Memory B cell (primary cell): ENCODE measurements around the gene MICB.
"Not testable (repeated sequence)": the region's sequence is repeated elsewhere in the genome, so short reads cannot be mapped to it uniquely, and the experiment has no call there.

Experiments used
- ATAC-seq: fragments of 150-1000 bp; cut with Tn5 transposase; 2 replicates; pipeline ENCODE4 v1.10.0; 2021; ENCODE audit warnings: low read depth, mild to moderate bottlenecking, moderate library complexity
- DNase-seq, 2 donors: peaks; one replicate each; pipeline ENCODE4 v3.0.0; 2022; ENCODE audit warnings: low spot score in 2 of 2
- H3K27ac Mint-ChIP-seq: one replicate; pipeline ENCODE4 v1.8.0; 2022; ENCODE audit warnings: mild to moderate bottlenecking, moderate library complexity, mixed read lengths
- H3K27me3 Mint-ChIP-seq: one replicate; pipeline ENCODE4 v1.8.0; 2022; ENCODE audit warnings: mixed read lengths
- H3K36me3 Mint-ChIP-seq: one replicate; pipeline ENCODE4 v1.8.0; 2022; ENCODE audit warnings: mild to moderate bottlenecking, mixed read lengths
- H3K4me1 Mint-ChIP-seq: one replicate; pipeline ENCODE4 v1.8.0; 2022; ENCODE audit warnings: mixed read lengths
- H3K4me3 Mint-ChIP-seq: one replicate; pipeline ENCODE4 v1.8.0; 2022; ENCODE audit warnings: mild to moderate bottlenecking, moderate library complexity, mixed read lengths
- H3K9me3 Mint-ChIP-seq: one replicate; pipeline ENCODE4 v1.8.0; 2022; ENCODE audit warnings: mixed read lengths

Gene MICB

DNA sequence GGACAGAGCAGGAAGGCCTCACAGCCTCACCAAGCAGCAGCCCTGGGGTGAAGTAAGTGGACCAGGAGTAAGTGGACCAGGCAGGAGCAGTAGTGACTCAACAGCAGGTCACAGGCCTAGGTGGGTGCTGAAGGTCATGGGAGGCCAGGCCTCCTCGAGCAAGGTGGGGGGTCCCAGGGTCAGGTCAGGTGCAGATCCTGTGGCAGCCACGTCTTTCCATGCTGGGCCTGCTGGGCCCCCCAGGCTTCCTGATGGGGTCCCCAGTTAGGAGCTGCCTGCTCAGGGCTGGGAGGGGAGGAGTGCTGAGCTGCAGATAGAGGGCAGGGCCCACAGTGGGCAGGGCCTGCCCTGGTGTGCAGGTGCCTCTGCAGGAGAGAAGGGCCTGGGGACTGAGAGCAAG is 11.1 kb downstream of the MICB start:
- H3K4me1 Mint-ChIP-seq, H3K9me3 Mint-ChIP-seq, H3K4me3 Mint-ChIP-seq: not testable (repeated sequence)

DNA sequence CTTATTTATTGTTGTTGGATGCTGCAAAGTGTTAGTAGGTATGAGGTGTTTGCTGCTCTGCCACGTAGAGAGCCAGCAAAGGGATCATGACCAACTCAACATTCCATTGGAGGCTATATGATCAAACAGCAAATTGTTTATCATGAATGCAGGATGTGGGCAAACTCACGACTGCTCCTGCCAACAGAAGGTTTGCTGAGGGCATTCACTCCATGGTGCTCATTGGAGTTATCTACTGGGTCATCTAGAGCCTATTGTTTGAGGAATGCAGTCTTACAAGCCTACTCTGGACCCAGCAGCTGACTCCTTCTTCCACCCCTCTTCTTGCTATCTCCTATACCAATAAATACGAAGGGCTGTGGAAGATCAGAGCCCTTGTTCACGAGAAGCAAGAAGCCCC is 12.1 kb downstream of the MICB start:
- no peak for DNase-seq
- no peak overlapping the region for H3K27ac Mint-ChIP-seq
- no peak for ATAC-seq
- no peak overlapping the region for H3K4me3 Mint-ChIP-seq
- peaks cover 4% of the 10 kb centered on the region for H3K4me1 Mint-ChIP-seq
- no peaks in the 10 kb centered on the region for H3K9me3 Mint-ChIP-seq
- H3K36me3 Mint-ChIP-seq, result peaks cover 38% of the 10 kb centered on the region
- no peaks in the 10 kb centered on the region for H3K27me3 Mint-ChIP-seq

More for the DNA sequence above, 11.1 kb downstream of the MICB start:
- Mint-ChIP-seq H3K36me3 (peaks cover 39% of the 10 kb centered on the region), H3K27ac (peak overlapping the region; percentile 48)
- not testable (repeated sequence) for H3K27me3 Mint-ChIP-seq, ATAC-seq, DNase-seq

DNA sequence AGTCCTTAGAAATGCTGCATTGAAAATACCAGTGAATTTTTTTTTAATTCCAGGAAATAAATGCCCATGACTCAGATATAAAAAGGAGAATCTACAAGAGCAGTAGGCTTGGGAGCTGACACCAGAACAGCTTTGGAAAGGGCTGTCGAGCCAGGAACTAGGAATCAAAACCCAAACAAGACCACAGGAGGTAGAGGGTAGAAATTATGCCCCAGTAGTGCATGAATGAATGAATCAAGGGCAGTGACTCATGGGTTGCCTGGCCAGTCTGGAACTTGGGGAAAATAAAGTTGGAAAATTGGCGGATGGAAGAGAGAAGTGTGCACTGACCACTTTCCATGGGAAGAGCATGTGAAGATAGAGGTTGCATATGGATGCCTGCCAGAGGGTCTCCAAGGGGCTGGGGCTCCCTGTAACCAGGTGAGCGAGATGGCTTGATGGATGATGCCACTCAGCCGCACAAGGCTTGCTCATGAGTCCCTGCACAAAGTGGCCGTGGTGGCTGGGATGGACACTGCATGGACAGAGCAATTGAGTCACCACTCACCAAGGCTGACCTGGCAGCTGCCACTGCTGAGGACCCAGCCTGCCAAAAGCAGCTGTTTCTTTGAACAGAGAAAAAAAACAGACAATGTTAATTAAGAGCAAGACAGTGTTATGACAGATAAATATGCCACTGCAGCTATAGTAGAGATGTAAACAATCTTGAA is 15.7 kb downstream of the MICB start:
- no peak for ATAC-seq
- Mint-ChIP-seq H3K27me3 (peaks cover 5% of the 10 kb centered on the region), H3K4me3 (no peak overlapping the region), H3K4me1 (peaks cover 2% of the 10 kb centered on the region), H3K9me3 (no peaks in the 10 kb centered on the region), H3K36me3 (peaks cover 20% of the 10 kb centered on the region), H3K27ac (no peak overlapping the region)
- DNase-seq, result no peak

DNA sequence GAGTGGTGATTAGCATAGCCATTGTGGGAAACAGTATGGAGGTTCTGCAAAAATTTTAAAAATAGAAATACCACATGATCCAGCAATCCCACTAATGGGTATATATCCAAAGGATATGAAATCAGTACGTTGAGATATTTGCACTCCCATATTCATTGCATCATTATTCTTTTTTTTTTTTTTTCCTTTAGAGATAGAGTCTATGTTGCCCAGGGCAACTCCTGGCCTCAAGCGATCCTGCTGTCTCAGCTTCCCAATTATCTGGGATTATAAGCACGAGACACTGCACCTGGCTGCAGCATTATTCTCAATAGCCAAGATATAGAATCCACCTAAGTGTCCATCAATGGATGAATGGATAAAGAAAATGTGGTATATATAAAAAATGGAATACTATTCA is 23.9 kb downstream of the MICB start:
- no peak overlapping the region for H3K4me3 Mint-ChIP-seq
- no peak for ATAC-seq
- H3K27ac Mint-ChIP-seq, result no peak overlapping the region
- no peak for DNase-seq
- no peaks in the 10 kb centered on the region for H3K36me3 Mint-ChIP-seq
- no peaks in the 10 kb centered on the region for H3K27me3 Mint-ChIP-seq
- peaks cover 3% of the 10 kb centered on the region for H3K4me1 Mint-ChIP-seq
- no peaks in the 10 kb centered on the region for H3K9me3 Mint-ChIP-seq

DNA sequence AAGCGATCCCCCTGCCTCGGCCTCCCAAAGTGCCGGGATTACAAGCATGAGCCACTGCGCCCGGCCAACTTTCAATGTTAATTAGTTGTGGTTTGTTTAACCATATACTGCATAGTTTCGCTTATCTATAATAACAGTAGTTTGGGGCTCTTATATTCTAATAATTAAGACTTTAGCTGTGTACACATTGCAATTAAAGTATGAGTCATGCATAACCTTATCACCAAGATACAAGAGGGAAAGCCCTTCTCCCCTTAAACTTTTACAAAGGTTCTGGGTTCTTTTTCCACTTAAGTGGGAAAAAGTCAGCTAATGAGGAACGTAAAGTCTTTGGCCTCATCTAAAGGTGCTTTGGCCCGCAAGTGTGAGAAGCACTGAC is 27.6 kb downstream of the MICB start:
- Mint-ChIP-seq H3K9me3 (no peaks in the 10 kb centered on the region), H3K4me3 (no peak overlapping the region), H3K27me3 (no peaks in the 10 kb centered on the region), H3K27ac (no peak overlapping the region), H3K4me1 (peaks cover 6% of the 10 kb centered on the region), H3K36me3 (peaks cover 5% of the 10 kb centered on the region)
- ATAC-seq (no peak), DNase-seq (no peak)

DNA sequence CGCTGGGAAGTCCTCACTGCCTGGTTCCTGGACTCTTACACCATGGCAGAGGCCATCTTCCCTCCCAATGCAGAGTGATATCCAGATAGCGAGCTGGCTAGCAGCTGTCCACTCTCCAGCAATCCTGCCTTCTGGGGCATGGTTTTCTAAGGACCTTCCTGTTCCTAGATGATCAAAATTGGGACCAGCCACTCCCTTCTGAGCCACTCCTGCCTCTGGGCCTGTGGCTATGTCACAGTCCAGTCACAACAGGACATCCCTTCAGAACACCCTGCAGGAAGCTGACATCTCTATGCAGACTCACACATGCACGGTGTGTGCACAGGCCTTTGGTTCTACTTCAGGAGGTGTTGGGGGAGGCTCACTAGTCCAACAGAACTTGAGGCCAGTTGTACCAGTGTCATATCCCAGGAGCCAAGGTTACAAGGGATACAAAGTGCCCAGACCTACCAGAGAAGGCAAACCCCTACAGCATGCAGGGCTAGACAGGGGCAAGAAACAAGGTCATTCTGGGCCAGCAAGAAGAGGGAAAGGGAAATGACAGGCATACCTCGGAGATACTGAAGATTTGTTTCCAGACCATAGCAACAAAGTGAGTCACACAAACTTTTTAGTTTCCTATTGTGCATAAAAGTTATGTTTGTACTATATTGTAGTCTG is 28.1 kb downstream of the MICB start:
- Mint-ChIP-seq H3K27ac (no peak overlapping the region), H3K4me3 (no peak overlapping the region), H3K27me3 (no peaks in the 10 kb centered on the region), H3K9me3 (no peaks in the 10 kb centered on the region), H3K4me1 (peaks cover 9% of the 10 kb centered on the region), H3K36me3 (peaks cover 9% of the 10 kb centered on the region)
- no peak for ATAC-seq
- DNase-seq, result no peak

DNA sequence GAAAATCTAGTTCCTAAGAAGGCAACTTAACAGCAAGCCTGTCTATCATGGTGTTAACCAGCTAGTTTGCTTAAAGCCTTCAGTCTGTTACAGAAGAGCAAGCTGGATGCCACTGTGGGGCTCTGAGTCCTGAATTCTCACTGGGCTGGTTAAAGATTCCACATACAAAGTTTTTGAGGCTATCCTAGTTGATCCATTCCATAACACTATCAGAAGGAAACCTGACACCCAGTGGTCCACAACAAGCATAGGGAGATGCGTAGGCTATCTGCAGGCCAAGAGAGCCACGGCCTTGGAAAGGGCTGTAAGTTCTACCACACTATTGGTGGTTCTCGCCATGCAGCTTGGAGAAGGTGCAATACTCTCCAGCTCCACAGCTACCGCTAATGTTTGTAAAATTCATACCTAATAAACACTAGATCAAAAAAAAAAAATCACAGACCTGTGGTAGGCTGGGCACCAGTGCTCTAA is 30.4 kb downstream of the MICB start:
- H3K36me3 Mint-ChIP-seq, result peaks cover 18% of the 10 kb centered on the region
- no peaks in the 10 kb centered on the region for H3K9me3 Mint-ChIP-seq
- ATAC-seq (no peak), DNase-seq (no peak)
- H3K27ac Mint-ChIP-seq, result peak overlapping the region; percentile 60
- H3K27me3 Mint-ChIP-seq, result no peaks in the 10 kb centered on the region
- no peak overlapping the region for H3K4me3 Mint-ChIP-seq
- H3K4me1 Mint-ChIP-seq, result peaks cover 13% of the 10 kb centered on the region

DNA sequence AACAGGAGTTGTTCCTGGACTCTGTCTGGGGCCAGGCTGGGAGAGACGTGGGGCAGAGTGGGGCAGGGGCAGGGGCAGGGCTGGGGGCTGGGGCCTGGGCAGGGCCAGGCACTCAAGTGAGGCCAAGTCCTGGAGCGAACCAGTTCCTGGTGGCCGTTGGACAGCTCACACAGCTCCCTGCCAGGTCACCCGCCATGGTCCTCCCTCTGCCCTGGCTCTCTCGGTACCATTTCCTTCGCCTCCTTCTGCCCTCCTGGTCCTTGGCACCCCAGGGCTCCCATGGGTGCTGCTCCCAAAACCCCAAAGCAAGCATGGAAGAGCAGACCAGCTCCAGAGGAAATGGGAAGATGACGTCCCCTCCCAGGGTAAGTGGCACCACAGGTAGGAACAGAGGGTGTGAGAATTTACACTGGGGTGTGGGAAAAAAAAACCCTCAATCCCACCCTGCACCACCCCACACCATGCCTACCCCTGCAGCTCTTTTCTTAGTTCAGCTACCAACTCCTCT is 30.9 kb downstream of the MICB start, which contains the start of gene MCCD1:
TSS of gene MCCD1 (plus strand) at position 142 of the 508 bp plus-strand sequence. CDS start at position 195, 53 bp downstream.
- Mint-ChIP-seq H3K36me3 (peaks cover 19% of the 10 kb centered on the region), H3K27ac (peak within 1 kb of the TSS; percentile 60), H3K4me1 (peaks cover 14% of the 10 kb centered on the region), H3K4me3 (no peak within 1 kb of the TSS), H3K9me3 (no peaks in the 10 kb centered on the region), H3K27me3 (no peaks in the 10 kb centered on the region)
- DNase-seq (no peak), ATAC-seq (no peak)

DNA sequence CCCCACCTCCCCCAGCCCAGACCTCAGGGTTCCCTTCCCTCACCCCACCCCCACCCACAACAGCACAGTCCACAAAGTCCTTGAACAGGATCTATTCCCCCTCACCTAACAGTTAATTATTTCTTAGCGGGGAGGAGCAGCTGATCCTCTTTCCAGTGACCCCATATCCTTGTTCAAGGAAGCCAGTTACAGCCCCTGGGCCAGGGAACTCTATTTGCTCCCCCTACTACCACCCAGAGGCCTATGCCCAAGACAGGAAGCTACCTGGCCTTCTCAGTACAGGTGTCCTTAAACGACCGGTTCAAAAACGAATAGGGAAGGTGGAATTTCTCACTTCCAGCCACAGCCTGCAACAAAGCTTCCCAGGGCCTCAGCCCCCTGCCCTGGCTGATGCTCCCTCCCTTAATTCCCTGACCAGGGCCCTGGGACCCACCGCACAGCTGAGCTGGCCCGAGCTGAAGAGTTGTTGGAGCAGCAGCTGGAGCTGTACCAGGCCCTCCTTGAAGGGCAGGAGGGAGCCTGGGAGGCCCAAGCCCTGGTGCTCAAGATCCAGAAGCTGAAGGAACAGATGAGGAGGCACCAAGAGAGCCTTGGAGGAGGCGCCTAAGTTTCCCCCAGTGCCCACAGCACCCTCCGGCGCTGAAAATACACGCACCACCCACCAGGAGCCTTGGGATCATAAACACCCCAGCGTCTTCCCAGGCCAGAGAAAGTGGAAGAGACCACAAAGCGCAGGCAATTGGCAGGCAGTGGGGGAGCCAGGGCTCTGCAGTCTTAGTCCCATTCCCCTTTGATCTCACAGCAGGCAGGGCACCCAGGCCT is 31.6 kb downstream of the MICB start:
- DNase-seq (no peak), ATAC-seq (no peak)
- Mint-ChIP-seq H3K4me3 (no peak overlapping the region), H3K36me3 (peaks cover 21% of the 10 kb centered on the region), H3K27me3 (no peaks in the 10 kb centered on the region), H3K27ac (no peak overlapping the region), H3K9me3 (no peaks in the 10 kb centered on the region), H3K4me1 (peaks cover 14% of the 10 kb centered on the region)

DNA sequence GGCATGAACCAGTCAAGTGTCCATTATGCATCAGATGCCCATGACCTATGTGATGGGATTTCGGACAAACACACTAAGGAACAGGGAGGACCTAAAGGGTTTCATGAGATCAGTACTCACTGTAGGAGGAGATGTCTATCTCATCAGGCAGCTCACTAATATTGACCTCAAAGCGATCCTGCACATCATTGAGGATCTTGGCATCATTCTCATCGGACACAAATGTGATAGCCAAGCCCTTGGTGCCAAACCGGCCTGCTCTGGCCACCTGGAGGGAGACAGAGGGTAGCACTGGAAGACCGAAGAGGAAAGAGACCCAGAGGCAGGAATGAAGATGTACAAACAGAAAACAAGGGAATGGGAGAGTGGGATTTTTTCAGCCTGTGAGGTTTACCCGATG is 32.7 kb downstream of the MICB start:
- peaks cover 14% of the 10 kb centered on the region for H3K4me1 Mint-ChIP-seq
- H3K27me3 Mint-ChIP-seq, result no peaks in the 10 kb centered on the region
- DNase-seq, result no peak
- H3K4me3 Mint-ChIP-seq, result no peak overlapping the region
- H3K27ac Mint-ChIP-seq, result no peak overlapping the region
- no peak for ATAC-seq
- H3K9me3 Mint-ChIP-seq, result no peaks in the 10 kb centered on the region
- peaks cover 30% of the 10 kb centered on the region for H3K36me3 Mint-ChIP-seq

DNA sequence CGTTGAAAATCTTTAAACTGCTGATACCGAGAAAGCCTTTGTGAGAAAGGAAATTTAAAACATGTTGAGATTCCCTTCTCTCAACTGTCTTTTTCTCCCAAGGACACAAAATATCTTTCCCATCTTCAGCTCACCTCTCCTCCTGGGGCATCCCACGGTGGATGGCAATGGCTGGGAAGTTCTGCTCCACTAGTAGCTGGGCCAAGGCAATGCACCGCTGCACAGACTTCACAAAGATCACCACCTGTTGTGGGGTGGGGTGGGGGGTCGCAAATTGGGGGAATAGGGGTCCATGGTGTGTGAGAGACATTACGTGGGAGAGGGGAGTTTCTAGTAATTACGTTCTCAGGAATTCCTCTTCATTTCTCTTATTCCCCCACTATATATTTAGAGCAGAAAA is 33.2 kb downstream of the MICB start:
- Mint-ChIP-seq H3K4me3 (no peak overlapping the region), H3K27me3 (no peaks in the 10 kb centered on the region), H3K9me3 (no peaks in the 10 kb centered on the region), H3K4me1 (peaks cover 15% of the 10 kb centered on the region), H3K36me3 (peaks cover 35% of the 10 kb centered on the region), H3K27ac (no peak overlapping the region)
- ATAC-seq (no peak), DNase-seq (no peak)

DNA sequence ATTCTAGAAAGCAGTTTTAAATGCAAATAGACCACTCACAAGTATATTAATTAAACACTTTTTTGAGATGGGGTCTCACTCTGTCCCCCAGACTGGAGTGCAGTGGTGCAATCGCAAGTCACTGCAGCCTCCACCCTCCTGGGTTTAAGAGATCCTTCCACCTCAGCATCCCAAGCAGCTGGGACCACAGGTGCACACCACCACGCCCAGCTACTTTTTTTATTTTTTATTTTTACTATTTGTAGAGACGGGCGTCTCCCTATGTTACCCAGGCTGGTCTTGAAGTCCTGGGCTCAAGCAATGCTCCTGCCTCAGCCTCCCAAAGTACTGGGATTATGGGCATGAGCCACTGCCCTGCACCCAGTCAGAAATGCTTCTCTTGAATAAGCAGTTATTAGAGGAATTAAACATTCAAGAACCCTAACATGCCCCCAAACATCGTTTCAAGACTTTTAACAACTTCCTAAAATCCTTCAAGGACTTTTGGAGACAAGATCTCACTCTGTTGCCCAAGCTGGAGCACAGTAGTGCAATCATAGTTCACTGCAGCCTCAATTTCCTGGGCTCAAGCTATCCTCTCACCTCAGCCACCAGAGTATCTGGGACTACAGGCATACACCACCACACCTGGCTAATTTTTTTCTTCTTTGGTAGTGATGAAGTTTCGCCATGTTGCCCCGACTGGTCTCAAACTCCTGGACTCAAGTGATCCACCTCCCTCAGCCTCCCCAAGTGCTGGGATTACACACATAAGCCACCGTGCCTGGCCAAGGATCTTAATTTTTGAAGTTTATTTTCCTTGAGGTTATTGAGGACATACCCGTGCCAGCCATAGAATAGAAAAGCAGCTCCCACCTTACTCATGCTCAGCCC is 34.1 kb downstream of the MICB start:
- ATAC-seq (no peak), DNase-seq (no peak)
- H3K27ac Mint-ChIP-seq, result no peak overlapping the region

DNA sequence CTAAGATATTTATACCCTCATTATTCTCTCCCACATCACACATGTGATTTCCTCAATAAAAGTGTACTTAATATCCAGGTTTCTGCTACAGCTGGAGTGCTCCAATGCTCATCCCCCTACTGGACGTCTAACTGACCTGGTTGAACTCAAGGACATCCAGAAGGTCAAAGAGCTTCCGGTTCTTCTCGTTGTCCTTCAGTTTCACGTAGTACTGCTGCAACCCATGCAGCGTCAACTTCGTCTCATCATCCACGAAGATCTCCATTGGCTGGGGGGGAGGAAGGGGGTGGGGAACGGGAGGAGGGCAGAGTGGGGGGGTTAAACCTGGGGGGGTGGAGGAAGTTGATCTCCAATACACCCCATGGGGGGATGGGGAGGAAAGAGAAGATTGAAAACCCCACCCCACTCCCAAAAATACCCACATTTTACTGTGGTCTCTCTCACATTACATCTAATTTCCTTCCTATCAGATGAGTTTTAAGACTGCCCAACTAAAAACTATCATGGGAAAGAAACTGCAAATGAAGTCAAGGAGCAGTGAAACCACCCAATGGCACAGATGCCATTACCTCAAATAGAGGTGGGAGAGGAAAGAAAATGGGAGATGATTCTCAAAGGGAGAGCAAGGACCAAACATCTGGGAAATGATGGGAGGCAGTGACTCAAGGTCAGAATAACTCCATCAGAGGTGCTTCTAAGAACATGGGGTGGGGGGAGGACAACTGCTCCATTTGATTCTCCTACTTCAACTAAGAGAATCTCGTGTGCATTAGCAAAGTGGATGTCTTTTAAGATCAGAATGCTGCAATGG is 34.9 kb downstream of the MICB start:
- no peak overlapping the region for H3K27ac Mint-ChIP-seq
- ATAC-seq (no peak), DNase-seq (no peak)
- peaks cover 17% of the 10 kb centered on the region for H3K4me1 Mint-ChIP-seq
- no peaks in the 10 kb centered on the region for H3K9me3 Mint-ChIP-seq
- H3K4me3 Mint-ChIP-seq, result no peak overlapping the region
- H3K27me3 Mint-ChIP-seq, result no peaks in the 10 kb centered on the region
- peaks cover 43% of the 10 kb centered on the region for H3K36me3 Mint-ChIP-seq

More for the DNA sequence above, 34.1 kb downstream of the MICB start:
- no peaks in the 10 kb centered on the region for H3K27me3 Mint-ChIP-seq
- no peaks in the 10 kb centered on the region for H3K9me3 Mint-ChIP-seq
- H3K4me1 Mint-ChIP-seq, result peaks cover 14% of the 10 kb centered on the region
- H3K36me3 Mint-ChIP-seq, result peaks cover 40% of the 10 kb centered on the region
- H3K4me3 Mint-ChIP-seq, result no peak overlapping the region
